Osteocyte (in vitro differentiated cells): ENCODE data around the gene SLC6A7. TPM values are rescaled to one million over a fixed set of nuclear protein-coding genes. Genes with fewer than 3 reads are reported as not detected.

Source experiments
- DNase-seq: peaks from one replicate; pipeline ENCODE4 v3.0.0; 2021; ENCODE audit warnings: mixed read lengths; ENCODE audit not compliant: unreplicated experiment; ENCODE audit errors: extremely low spot score
- H3K27ac Mint-ChIP-seq: one replicate; pipeline ENCODE4 v1.8.0; 2021; ENCODE audit warnings: mild to moderate bottlenecking, mixed read lengths; ENCODE audit not compliant: unreplicated experiment
- H3K27me3 Mint-ChIP-seq: one replicate; pipeline ENCODE4 v1.8.0; 2021; ENCODE audit warnings: mixed read lengths; ENCODE audit not compliant: unreplicated experiment
- H3K36me3 Mint-ChIP-seq: one replicate; pipeline ENCODE4 v1.8.0; 2021; ENCODE audit warnings: mixed read lengths; ENCODE audit not compliant: unreplicated experiment
- H3K4me1 Mint-ChIP-seq: one replicate; pipeline ENCODE4 v1.8.0; 2021; ENCODE audit warnings: mixed read lengths; ENCODE audit not compliant: unreplicated experiment
- H3K4me3 Mint-ChIP-seq: one replicate; pipeline ENCODE4 v1.8.0; 2021; ENCODE audit warnings: mild to moderate bottlenecking, moderate library complexity, mixed read lengths; ENCODE audit not compliant: unreplicated experiment
- H3K9me3 Mint-ChIP-seq: one replicate; pipeline ENCODE4 v1.8.0; 2021; ENCODE audit warnings: mixed read lengths; ENCODE audit not compliant: unreplicated experiment
- CTCF ChIP-seq: fragments of 200-600 bp; sonication (generic); IDR thresholded peaks from 2 replicates; pipeline ENCODE4 v1.5.0; 2021; ENCODE audit warnings: antibody characterized with exemption, mild to moderate bottlenecking, moderate library complexity
- total RNA-seq: library from RNA; stranded (reverse); gene quantifications from 2 replicates; pipeline ENCODE4 v1.2.1, GENCODE V29; 2021

SLC6A7 gene
- total RNA-seq, 1 donor from 2014 or later: not detected

GRCh38 chr5:150241298-150242160, 51.7 kb downstream of the SLC6A7 start:
- no peak overlapping the region for H3K4me3 Mint-ChIP-seq

GRCh38 chr5:150242251-150242894, 52.5 kb downstream of the SLC6A7 start:
- Mint-ChIP-seq H3K9me3 (no peaks in the 10 kb centered on the region), H3K27ac (no peak overlapping the region), H3K27me3 (peaks cover 8% of the 10 kb centered on the region), H3K4me1 (peaks cover 8% of the 10 kb centered on the region), H3K4me3 (no peak overlapping the region), H3K36me3 (no peaks in the 10 kb centered on the region)
- TF ChIP-seq CTCF: no peak
- DNase-seq: no peak

More at GRCh38 chr5:150241298-150242160, 51.7 kb downstream of the SLC6A7 start:
- no peak for TF ChIP-seq CTCF
- no peaks in the 10 kb centered on the region for H3K36me3 Mint-ChIP-seq
- H3K4me1 Mint-ChIP-seq: peaks cover 8% of the 10 kb centered on the region
- no peaks in the 10 kb centered on the region for H3K9me3 Mint-ChIP-seq
- no peak overlapping the region for H3K27ac Mint-ChIP-seq
- no peak for DNase-seq
- peaks cover 8% of the 10 kb centered on the region for H3K27me3 Mint-ChIP-seq

- no peak for TF ChIP-seq CTCF
- Mint-ChIP-seq H3K27me3 (peaks cover 8% of the 10 kb centered on the region), H3K9me3 (no peaks in the 10 kb centered on the region), H3K4me1 (peaks cover 8% of the 10 kb centered on the region), H3K4me3 (no peak overlapping the region), H3K36me3 (no peaks in the 10 kb centered on the region), H3K27ac (no peak overlapping the region)
- DNase-seq: no peak
Observed at GRCh38 chr5:150243590-150243989, 53.7 kb downstream of the SLC6A7 start.

- no peak for TF ChIP-seq CTCF
- Mint-ChIP-seq H3K9me3 (no peaks in the 10 kb centered on the region), H3K4me3 (no peak overlapping the region), H3K36me3 (no peaks in the 10 kb centered on the region), H3K4me1 (peaks cover 8% of the 10 kb centered on the region), H3K27ac (no peak overlapping the region), H3K27me3 (peaks cover 8% of the 10 kb centered on the region)
- no peak for DNase-seq
Observed at GRCh38 chr5:150244209-150244608, 54.3 kb downstream of the SLC6A7 start.

- Mint-ChIP-seq H3K27me3 (peaks cover 8% of the 10 kb centered on the region), H3K9me3 (no peaks in the 10 kb centered on the region), H3K27ac (no peak overlapping the region), H3K4me1 (peaks cover 8% of the 10 kb centered on the region), H3K4me3 (no peak overlapping the region), H3K36me3 (no peaks in the 10 kb centered on the region)
- DNase-seq: no peak
- TF ChIP-seq CTCF: no peak
Observed at GRCh38 chr5:150245111-150245789, 55.4 kb downstream of the SLC6A7 start.
